HG02943 (cell line): ENCODE measurements around the gene ZCCHC24.

ENCODE experiments used
- ATAC-seq: cut with Tn5 transposase; IDR thresholded peaks from one replicate; pipeline ENCODE4 v1.9.1; 2021; ENCODE audit warnings: mild to moderate bottlenecking, low read depth, moderate library complexity; ENCODE audit not compliant: unreplicated experiment

The ZCCHC24 gene

GRCh38 chr10:79376751-79377556 lies 68.5 kb downstream of the ZCCHC24 start:
- ATAC-seq: no peak

- no peak for ATAC-seq
Observed at GRCh38 chr10:79376078-79376628, 69.3 kb downstream of the ZCCHC24 start.

GRCh38 chr10:79375321-79376077 lies 69.9 kb downstream of the ZCCHC24 start:
- ATAC-seq: no peak

GRCh38 chr10:79374312-79375191 lies 70.9 kb downstream of the ZCCHC24 start:
- ATAC-seq: no peak

- no peak for ATAC-seq
Observed at GRCh38 chr10:79372871-79373270, 72.6 kb downstream of the ZCCHC24 start.

- ATAC-seq: no peak
Observed at GRCh38 chr10:79367426-79368189, 77.8 kb downstream of the ZCCHC24 start.

GRCh38 chr10:79361726-79362397 lies 83.6 kb downstream of the ZCCHC24 start:
- ATAC-seq: no peak

- no peak for ATAC-seq
Observed at GRCh38 chr10:79360499-79361342, 84.7 kb downstream of the ZCCHC24 start.

GRCh38 chr10:79359816-79360498 lies 85.5 kb downstream of the ZCCHC24 start:
- no peak for ATAC-seq

GRCh38 chr10:79358811-79359210 lies 86.6 kb downstream of the ZCCHC24 start:
- ATAC-seq: no peak

- no peak for ATAC-seq
Observed at GRCh38 chr10:79357180-79357579, 88.2 kb downstream of the ZCCHC24 start.

- ATAC-seq: no peak
Observed at GRCh38 chr10:79356104-79356503, 89.3 kb downstream of the ZCCHC24 start.

GRCh38 chr10:79355420-79356017 lies 89.9 kb downstream of the ZCCHC24 start:
- no peak for ATAC-seq

GRCh38 chr10:79354615-79355014 lies 90.8 kb downstream of the ZCCHC24 start:
- no peak for ATAC-seq

- no peak for ATAC-seq
Observed at GRCh38 chr10:79354141-79354540, 91.3 kb downstream of the ZCCHC24 start.

- ATAC-seq: no peak
Observed at GRCh38 chr10:79353726-79354125, 91.7 kb downstream of the ZCCHC24 start.

GRCh38 chr10:79353000-79353406 lies 92.4 kb downstream of the ZCCHC24 start:
- no peak for ATAC-seq
